Spleen (tissue), 11 donors: ENCODE results near the gene ST6GAL2. TPM values are rescaled to one million over a fixed set of nuclear protein-coding genes. Genes with fewer than 3 reads are reported as not detected.

Source experiments
- DNase-seq: peaks from one replicate; pipeline ENCODE4 v3.0.0-alpha.2; 2020
- H3K27ac ChIP-seq, 8 donors: fragments of 200-600 bp; sonication (generic) in 7 of 8; 1 replicate in 4 of 8; 2 replicates in 4 of 8; pipeline versions ENCODE4 v1.5.0 to v1.8.0; 2016 to 2021; ENCODE audit warnings: inconsistent platforms in 4 of 8, mild to moderate bottlenecking in 4 of 8, moderate library complexity in 1 of 8
- H3K27me3 ChIP-seq, 7 donors: fragments of 200-600 bp; sonication (generic) in 6 of 7; replicated peaks in 1 of 7; 1 replicate in 4 of 7; 2 replicates in 3 of 7; pipeline versions ENCODE4 v1.5.0 to v1.8.0; 2016 to 2021; ENCODE audit warnings: inconsistent platforms in 3 of 7, mild to moderate bottlenecking in 1 of 7
- H3K36me3 ChIP-seq, 6 donors: fragments of 200-600 bp; sonication (generic) in 5 of 6; 1 replicate in 4 of 6; 2 replicates in 2 of 6; pipeline versions ENCODE4 v1.5.0 to v1.8.0; 2016 to 2021; ENCODE audit warnings: inconsistent platforms in 2 of 6
- H3K4me1 ChIP-seq, 6 donors: fragments of 200-600 bp; sonication (generic) in 5 of 6; 1 replicate in 3 of 6; 2 replicates in 3 of 6; pipeline versions ENCODE4 v1.5.0 to v1.8.0; 2016 to 2021; ENCODE audit warnings: inconsistent platforms in 3 of 6
- H3K4me3 ChIP-seq, 8 donors: fragments of 200-600 bp; sonication (generic) in 7 of 8; 1 replicate in 4 of 8; 2 replicates in 4 of 8; pipeline versions ENCODE4 v1.5.0 to v1.8.0; 2016 to 2021; ENCODE audit warnings: inconsistent platforms in 4 of 8, mild to moderate bottlenecking in 4 of 8, moderate library complexity in 2 of 8
- H3K9me3 ChIP-seq, 8 donors: fragments of 200-600 bp; sonication (generic) in 7 of 8; 1 replicate in 4 of 8; 2 replicates in 4 of 8; pipeline versions ENCODE4 v1.5.0 to v1.8.0; 2016 to 2021; ENCODE audit warnings: inconsistent platforms in 4 of 8
- POLR2A ChIP-seq, 3 donors: fragments of 450-650 bp; IDR thresholded peaks; one replicate each; pipeline ENCODE4 v1.5.1; 2017; ENCODE audit warnings: antibody characterized with exemption in 3 of 3, mild to moderate bottlenecking in 1 of 3
- POLR2AphosphoS5 ChIP-seq, 3 donors: sonication (generic); formaldehyde crosslinking; IDR thresholded peaks; one replicate each; pipeline ENCODE4 v1.5.1; 2017; ENCODE audit warnings: antibody characterized with exemption in 3 of 3
- WGBS, 5 donors: extraction: QIAGEN DNeasy Blood & Tissue Kit in 3 of 5; methylation state at CpG; one replicate each; pipeline versions ENCODE4 v1.1.5 to v1.1.7; 2013 to 2018; 5-methylcytosine and 5-hydroxymethylcytosine counted together
- intact Hi-C: fragments of 100-400 bp; cut with DNase I; formaldehyde crosslinking; loops from one replicate; pipeline ENCODE4 v1.15.0; 2023; ENCODE audit warnings: low total_unique reads
- polyA plus RNA-seq, 3 donors: library from polyadenylated mRNA; stranded (reverse); fragments of 200-250 nt; gene quantifications; one replicate each; pipeline ENCODE4 v1.2.1, GENCODE V29; 2013
- total RNA-seq, 7 donors: library from RNA; depleted of rRNA in 3 of 7; stranded (reverse); fragments of >200 nt in 3 of 7; fragmentation: NEBNext Ultra II Directional in 4 of 7; extraction: Animal tissue kit (Norgen Biotek cat#: 25700) in 4 of 7; gene quantifications; one replicate each; pipeline versions ENCODE4 v1.1.0 to v1.2.1, GENCODE V29; 2016 to 2021
- TF ChIP-seq, protein P1 (sequence below), 11 experiments: fragments of 200-600 bp in 7 of 11; fragments of 450-650 bp in 4 of 11; sonication (generic) in 4 of 11; IDR thresholded peaks in 8 of 11; conservative IDR thresholded peaks in 3 of 11; 1 replicate in 7 of 11; 2 replicates in 4 of 11; pipeline versions ENCODE4 v1.4.0 to v1.8.0; 2016 to 2021; ENCODE audit warnings: antibody characterized with exemption in 11 of 11, inconsistent platforms in 4 of 11, mild to moderate bottlenecking in 1 of 11
- donor health status: healthy with polysubstance abuse.
- donor health status: DM: no; HTN: no; CAD: no; lungs with moderate emphysema.
- donor health status: DM: no; HTN: no; CAD: no.
- donor health status: Bipolar disorder and iron deficiency.
- donor health status: healthy.
- donor health status: DM: no; HTN: no; CAD: no.
- donor health status: DM: yes; HTN: yes; CAD: no.

ST6GAL2 gene
- total and polyA plus RNA-seq, 10 donors = under 0.01 to 0.13 (median 0.03) TPM; not detected in 5

DNA sequence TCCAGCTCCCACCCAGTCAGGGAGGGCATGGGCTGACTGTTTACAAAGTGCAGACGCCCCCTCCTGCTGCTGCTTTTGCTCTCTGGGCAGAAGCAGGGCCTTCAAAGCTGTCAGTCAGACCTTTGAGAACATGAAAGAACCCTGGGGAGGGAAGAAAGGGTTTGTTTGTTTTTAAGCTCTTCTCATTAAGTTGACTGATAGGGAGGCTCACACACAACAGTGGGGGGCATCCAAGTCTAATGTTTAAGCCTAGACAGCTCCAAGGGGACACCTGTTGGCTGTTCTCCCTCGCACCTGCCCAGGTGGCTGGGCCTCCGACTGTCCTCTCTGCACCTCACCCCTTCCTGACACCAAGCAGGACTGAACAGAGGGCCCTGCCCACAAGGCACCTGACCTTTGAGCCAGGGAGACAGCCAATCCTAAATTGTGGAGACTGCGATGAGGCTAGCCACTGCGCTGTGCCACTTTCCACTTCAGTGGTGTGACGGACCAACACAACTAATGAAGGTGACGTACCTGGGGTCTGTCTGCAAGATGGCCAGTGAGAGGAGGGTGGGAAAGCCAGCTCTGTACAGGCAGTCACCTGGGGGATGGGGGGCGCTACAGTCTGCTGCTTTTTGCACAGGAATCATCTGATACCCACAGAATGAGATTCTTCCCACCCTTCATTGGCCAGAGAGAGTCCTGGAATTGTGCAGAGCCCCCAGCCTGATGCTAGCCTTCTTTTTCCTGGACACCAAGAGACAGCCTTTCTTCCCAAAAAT is 16.3 kb downstream of the ST6GAL2 start:
- intact Hi-C loops = no loop called here
- no peak for DNase-seq
- H3K4me3 ChIP-seq = no peak overlapping the region
- WGBS, 5 donors = 69 to 80% (median 79%) methylated on average over 4 to 8 of the region's 8 CpGs
- H3K27ac ChIP-seq = no peak overlapping the region
- TF ChIP-seq POLR2A (IDR thresholded peaks at IDR 0.05) (no peak), POLR2AphosphoS5 (IDR thresholded peaks at IDR 0.05) (no peak)
- TF ChIP-seq, protein P1, sequence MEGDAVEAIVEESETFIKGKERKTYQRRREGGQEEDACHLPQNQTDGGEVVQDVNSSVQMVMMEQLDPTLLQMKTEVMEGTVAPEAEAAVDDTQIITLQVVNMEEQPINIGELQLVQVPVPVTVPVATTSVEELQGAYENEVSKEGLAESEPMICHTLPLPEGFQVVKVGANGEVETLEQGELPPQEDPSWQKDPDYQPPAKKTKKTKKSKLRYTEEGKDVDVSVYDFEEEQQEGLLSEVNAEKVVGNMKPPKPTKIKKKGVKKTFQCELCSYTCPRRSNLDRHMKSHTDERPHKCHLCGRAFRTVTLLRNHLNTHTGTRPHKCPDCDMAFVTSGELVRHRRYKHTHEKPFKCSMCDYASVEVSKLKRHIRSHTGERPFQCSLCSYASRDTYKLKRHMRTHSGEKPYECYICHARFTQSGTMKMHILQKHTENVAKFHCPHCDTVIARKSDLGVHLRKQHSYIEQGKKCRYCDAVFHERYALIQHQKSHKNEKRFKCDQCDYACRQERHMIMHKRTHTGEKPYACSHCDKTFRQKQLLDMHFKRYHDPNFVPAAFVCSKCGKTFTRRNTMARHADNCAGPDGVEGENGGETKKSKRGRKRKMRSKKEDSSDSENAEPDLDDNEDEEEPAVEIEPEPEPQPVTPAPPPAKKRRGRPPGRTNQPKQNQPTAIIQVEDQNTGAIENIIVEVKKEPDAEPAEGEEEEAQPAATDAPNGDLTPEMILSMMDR (IDR thresholded peaks at IDR 0.05 in 8 of 11, conservative IDR thresholded peaks at IDR 0.05 in 3 of 11) = no peak
- H3K4me1 ChIP-seq = no peaks in the 10 kb centered on the region
- no peaks in the 10 kb centered on the region for H3K9me3 ChIP-seq
- H3K36me3 ChIP-seq = no peaks in the 10 kb centered on the region
- H3K27me3 ChIP-seq = no peaks in the 10 kb centered on the region

DNA sequence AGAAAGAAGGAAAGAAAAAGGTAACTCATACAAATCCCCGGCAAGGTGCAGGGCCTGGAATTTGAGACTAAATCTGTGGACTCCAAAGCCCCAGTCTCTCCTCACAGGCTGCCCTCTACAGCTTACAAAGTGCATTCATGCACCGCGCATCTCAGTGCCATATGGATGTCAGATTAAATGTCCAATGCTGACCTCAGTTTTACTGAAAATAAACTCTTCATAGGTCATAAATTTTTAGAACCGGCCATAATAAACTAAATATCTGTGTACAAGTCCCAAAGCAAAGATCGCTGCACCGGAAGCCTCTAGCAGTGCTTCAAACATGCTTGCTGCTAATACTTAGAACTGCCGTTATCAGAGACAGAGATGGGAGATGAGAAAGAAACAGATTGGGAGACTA is 17.7 kb downstream of the ST6GAL2 start:
- Histone ChIP-seq H3K36me3 (no peaks in the 10 kb centered on the region), H3K4me1 (no peaks in the 10 kb centered on the region), H3K27ac (no peak overlapping the region), H3K9me3 (no peaks in the 10 kb centered on the region), H3K4me3 (no peak overlapping the region), H3K27me3 (no peaks in the 10 kb centered on the region)
- TF ChIP-seq POLR2AphosphoS5 (IDR thresholded peaks at IDR 0.05) (no peak), POLR2A (IDR thresholded peaks at IDR 0.05) (no peak)
- TF ChIP-seq, protein P1 (IDR thresholded peaks at IDR 0.05 in 8 of 11, conservative IDR thresholded peaks at IDR 0.05 in 3 of 11) = no peak
- intact Hi-C loops = no loop called here
- DNase-seq = no peak
- 67 to 84% (median 70%) methylated on average over 7 of the region's 7 CpGs for WGBS, 5 donors

DNA sequence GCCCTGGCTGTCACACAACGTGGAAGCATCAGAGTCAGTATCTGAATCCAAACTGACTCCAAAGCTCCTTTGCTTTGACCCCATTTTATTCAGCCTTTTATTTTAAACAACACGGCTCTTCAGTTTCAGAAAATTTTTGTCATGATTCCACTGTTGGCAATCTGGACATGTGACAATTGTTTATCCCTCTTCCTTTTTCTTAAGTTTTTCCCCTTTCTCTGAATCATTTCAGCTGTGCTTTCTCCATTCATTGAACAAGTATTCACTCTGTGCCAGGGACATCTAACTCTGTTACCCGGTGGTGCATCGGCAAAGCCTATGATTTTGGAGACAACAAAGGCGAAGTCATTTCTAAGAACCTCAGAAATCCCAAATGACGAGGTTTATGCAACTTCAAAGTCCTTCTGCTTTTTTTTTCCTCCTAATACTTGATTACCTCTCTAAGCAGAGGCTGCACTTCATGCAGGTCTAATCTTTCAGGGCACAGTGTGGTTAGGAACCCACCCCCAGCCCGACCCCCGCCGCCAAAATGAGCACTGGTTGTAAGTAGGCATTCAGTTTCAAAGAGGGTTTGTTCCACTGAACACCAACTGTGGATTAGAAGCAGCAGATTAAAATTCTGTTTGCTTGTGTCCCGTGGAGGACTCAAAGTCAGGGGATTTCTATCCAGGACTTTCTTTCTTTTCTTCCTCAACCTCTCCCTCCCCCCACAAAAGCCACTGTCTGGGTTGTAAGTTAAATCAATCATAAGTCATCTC is 18.6 kb downstream of the ST6GAL2 start:
- no peaks in the 10 kb centered on the region for H3K36me3 ChIP-seq
- intact Hi-C loops = no loop called here
- no peaks in the 10 kb centered on the region for H3K4me1 ChIP-seq
- no peaks in the 10 kb centered on the region for H3K9me3 ChIP-seq
- DNase-seq = no peak
- no peak for TF ChIP-seq POLR2A (IDR thresholded peaks at IDR 0.05)
- no peak for TF ChIP-seq POLR2AphosphoS5 (IDR thresholded peaks at IDR 0.05)
- TF ChIP-seq, protein P1 (IDR thresholded peaks at IDR 0.05 in 8 of 11, conservative IDR thresholded peaks at IDR 0.05 in 3 of 11) = no peak
- no peak overlapping the region for H3K27ac ChIP-seq
- WGBS, 5 donors = 65 to 78% (median 74%) methylated on average over 10 of the region's 10 CpGs
- no peak overlapping the region for H3K4me3 ChIP-seq
- H3K27me3 ChIP-seq = no peaks in the 10 kb centered on the region

DNA sequence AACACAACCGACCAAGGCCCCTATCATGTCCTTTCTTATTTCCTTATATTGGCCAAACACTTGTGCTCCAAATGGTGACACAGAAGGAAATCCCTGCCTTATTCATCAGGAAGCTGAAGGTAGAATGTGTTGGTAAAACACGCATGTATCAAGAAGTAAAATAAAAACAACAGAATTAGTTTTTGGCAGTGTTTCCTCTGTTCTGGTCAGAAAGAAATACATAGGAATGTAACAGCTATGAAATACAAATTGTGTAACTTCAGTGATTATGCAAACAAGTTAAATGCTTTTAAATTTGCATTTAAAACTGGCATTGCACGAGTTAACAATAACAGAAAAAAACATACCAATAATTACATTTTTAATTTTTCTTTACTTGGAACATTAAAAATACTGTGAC is 19.3 kb downstream of the ST6GAL2 start:
- no peak overlapping the region for H3K27ac ChIP-seq

More for the DNA sequence above, 19.3 kb downstream of the ST6GAL2 start:
- DNase-seq = no peak
- Histone ChIP-seq H3K36me3 (no peaks in the 10 kb centered on the region), H3K4me3 (no peak overlapping the region), H3K9me3 (no peaks in the 10 kb centered on the region), H3K4me1 (no peaks in the 10 kb centered on the region), H3K27me3 (no peaks in the 10 kb centered on the region)
- TF ChIP-seq POLR2A (IDR thresholded peaks at IDR 0.05) (no peak), POLR2AphosphoS5 (IDR thresholded peaks at IDR 0.05) (no peak)
- TF ChIP-seq, protein P1 (IDR thresholded peaks at IDR 0.05 in 8 of 11, conservative IDR thresholded peaks at IDR 0.05 in 3 of 11) = no peak
- 49 to 85% (median 54%) methylated on average over 3 of the region's 3 CpGs for WGBS, 5 donors
- intact Hi-C loops = no loop called here
